GM23338 (cell line): Measurements from ENCODE around the gene EFHB. TPM values are rescaled to one million over a fixed set of nuclear protein-coding genes. Genes with fewer than 3 reads are reported as not detected.

ENCODE experiments used
- ATAC-seq: fragments of 200-7000 bp; cut with Tn5 transposase; 3 replicates; pipeline ENCODE4 v1.9.1; 2020
- DNase-seq: peaks from one replicate; pipeline ENCODE4 v3.0.0-alpha.2; 2015; ENCODE audit warnings: low spot score
- H2AFZ ChIP-seq: fragments of 200-600 bp; sonication (generic); 2 replicates; pipeline ENCODE4 v1.8.0; 2016; ENCODE audit warnings: antibody characterized with exemption, mild to moderate bottlenecking, moderate library complexity
- H3F3A ChIP-seq: fragments of 200-600 bp; sonication (generic); replicated peaks from 2 replicates; pipeline ENCODE4 v1.8.0; 2017; ENCODE audit warnings: antibody characterized with exemption, mixed run types, low read depth
- H3K27ac ChIP-seq: fragments of 200-600 bp; sonication (generic); 2 replicates; pipeline ENCODE4 v1.6.1; 2016; ENCODE audit warnings: low read depth
- H3K27me3 ChIP-seq: fragments of 200-600 bp; sonication (generic); 2 replicates; pipeline ENCODE4 v1.8.0; 2016; ENCODE audit warnings: mild to moderate bottlenecking, mixed run types, moderate library complexity; ENCODE audit not compliant: insufficient read depth
- H3K36me3 ChIP-seq: fragments of 200-600 bp; sonication (generic); 2 replicates; pipeline ENCODE4 v1.8.0; 2016; ENCODE audit warnings: mild to moderate bottlenecking; ENCODE audit not compliant: insufficient read depth
- H3K4me1 ChIP-seq: fragments of 200-600 bp; sonication (generic); 2 replicates; pipeline ENCODE4 v1.8.0; 2016; ENCODE audit warnings: mild to moderate bottlenecking, moderate library complexity; ENCODE audit not compliant: insufficient read depth
- H3K4me2 ChIP-seq: fragments of 200-600 bp; sonication (generic); 2 replicates; pipeline ENCODE4 v1.7.1; 2017; ENCODE audit warnings: mixed run types
- H3K4me3 ChIP-seq: fragments of 200-600 bp; sonication (generic); 2 replicates; pipeline ENCODE4 v1.6.1; 2016; ENCODE audit warnings: mixed run types
- H3K79me2 ChIP-seq: fragments of 200-600 bp; sonication (generic); replicated peaks from 2 replicates; pipeline ENCODE4 v1.8.0; 2017; ENCODE audit warnings: mild to moderate bottlenecking; ENCODE audit not compliant: insufficient read depth
- H3K9me2 ChIP-seq: fragments of 200-600 bp; sonication (generic); 2 replicates; pipeline ENCODE4 v1.8.0; 2017; ENCODE audit not compliant: insufficient read depth
- H4K20me1 ChIP-seq: fragments of 200-600 bp; sonication (generic); replicated peaks from 2 replicates; pipeline ENCODE4 v1.8.0; 2017; ENCODE audit warnings: mild to moderate bottlenecking; ENCODE audit not compliant: insufficient read depth
- H3K27ac Mint-ChIP-seq: 2 replicates; pipeline ENCODE4 v1.8.0; 2020; ENCODE audit warnings: inconsistent platforms, mild to moderate bottlenecking, moderate library complexity, mixed read lengths
- H3K27me3 Mint-ChIP-seq: 3 replicates; pipeline ENCODE4 v1.8.0; 2022; ENCODE audit warnings: low read depth, mild to moderate bottlenecking, moderate library complexity, mixed read lengths, inconsistent platforms; ENCODE audit not compliant: insufficient read depth, poor library complexity
- H3K36me3 Mint-ChIP-seq: 3 replicates; pipeline ENCODE4 v1.8.0; 2021; ENCODE audit warnings: low read depth, mild to moderate bottlenecking, inconsistent platforms, moderate library complexity, mixed read lengths
- H3K4me1 Mint-ChIP-seq: 3 replicates; pipeline ENCODE4 v1.8.0; 2020; ENCODE audit warnings: mild to moderate bottlenecking, inconsistent platforms, mixed read lengths
- H3K4me3 Mint-ChIP-seq: 3 replicates; pipeline ENCODE4 v1.8.0; 2021; ENCODE audit warnings: moderate library complexity, mild to moderate bottlenecking, inconsistent platforms, mixed read lengths
- H3K9me3 Mint-ChIP-seq: 3 replicates; pipeline ENCODE4 v1.8.0; 2020; ENCODE audit warnings: moderate library complexity, mild to moderate bottlenecking, inconsistent platforms, mixed read lengths
- ETS1 ChIP-seq: IDR thresholded peaks from 2 replicates; pipeline ENCODE4 v1.6.1; 2016; ENCODE audit warnings: antibody characterized with exemption
- EZH2 ChIP-seq: fragments of 200-600 bp; sonication (generic); IDR thresholded peaks from one replicate; pipeline ENCODE4 v1.8.0; 2017; ENCODE audit warnings: antibody characterized with exemption, mild to moderate bottlenecking, low read depth; ENCODE audit not compliant: unreplicated experiment
- JUNB ChIP-seq: IDR thresholded peaks from one replicate; pipeline ENCODE4 v1.6.1; 2016; ENCODE audit warnings: antibody characterized with exemption; ENCODE audit not compliant: unreplicated experiment
- REST ChIP-seq: IDR thresholded peaks from one replicate; pipeline ENCODE4 v1.6.1; 2018; ENCODE audit warnings: antibody characterized with exemption; ENCODE audit not compliant: unreplicated experiment
- ZNF114 ChIP-seq: fragments of 250-450 bp; sonication (Bioruptor Pico); IDR thresholded peaks from 2 replicates; pipeline ENCODE4 v1.5.0; 2020; ENCODE audit warnings: mild to moderate bottlenecking, moderate library complexity
- ZNF462 ChIP-seq: fragments of 250-450 bp; sonication (Bioruptor Pico); IDR thresholded peaks from 2 replicates; pipeline ENCODE4 v1.5.0; 2020; ENCODE audit warnings: mild to moderate bottlenecking, moderate library complexity
- polyA plus RNA-seq: library from polyadenylated mRNA; unstranded; fragments of >200 nt; fragmentation: Nextera tagmentation; extraction: Ambion mirVana; gene quantifications from 2 replicates; pipeline ENCODE4 v1.2.1, GENCODE V29; 2016
- total RNA-seq: library from RNA; depleted of rRNA; stranded (reverse); fragments of >200 nt; shearing (Covaris generic); gene quantifications from 2 replicates; pipeline ENCODE4 v1.2.3, GENCODE V29; 2014

The EFHB gene
- total and polyA plus RNA-seq, 2 experiments from 2014 or later = 0.35 to 0.68 TPM

- no peak for TF ChIP-seq JUNB
These were observed 16.3 kb upstream of the EFHB start (continued) for GRCh38 chr3:19950316-19950715.

- H3K9me2 ChIP-seq = no peaks in the 10 kb centered on the region; the same call in 1 of the 2 replicates
- peak overlapping the region; percentile 78 for H3K4me2 ChIP-seq
- Mint-ChIP-seq H3K36me3 (peaks cover 39% of the 10 kb centered on the region), H3K4me3 (peak overlapping the region; percentile 99), H3K4me1 (peaks cover 32% of the 10 kb centered on the region), H3K9me3 (no peaks in the 10 kb centered on the region), H3K27me3 (peaks cover 13% of the 10 kb centered on the region), H3K27ac (peak overlapping the region; percentile 99; the same call in 1 of the 2 replicates)
- H3K4me1 ChIP-seq = peaks cover 31% of the 10 kb centered on the region
- peak overlapping the region; percentile 67 for H3K4me3 ChIP-seq
- 0 out of 2 replicates have a peak, but pooled peaks cover 5% of the 10 kb centered on the region for H3F3A ChIP-seq
- H3K79me2 ChIP-seq = peaks cover 58% of the 10 kb centered on the region
- peak overlapping the region; percentile 92 for H3K27ac ChIP-seq
- TF ChIP-seq ETS1 (no peak), EZH2 (no peak), ZNF114 (CRISPR knock-in tag) (no peak), REST (no peak), ZNF462 (no peak)
- H3K36me3 ChIP-seq = peaks cover 25% of the 10 kb centered on the region; the same call in 1 of the 2 replicates
- DNase-seq (no peak), ATAC-seq (no peak)
- peaks cover 25% of the 10 kb centered on the region; the same call in 1 of the 2 replicates for H4K20me1 ChIP-seq
- H2AFZ ChIP-seq = no peak overlapping the region
- no peaks in the 10 kb centered on the region for H3K27me3 ChIP-seq
These were observed 14.2 kb upstream of the EFHB start for GRCh38 chr3:19948226-19948591.
